Hepatocyte (in vitro differentiated cells): Measurements from ENCODE around the gene ZER1.

Experiments used
- CTCF ChIP-seq: fragments of 200-600 bp; sonication (generic); IDR thresholded peaks from 2 replicates; pipeline ENCODE4 v1.5.1; 2016; ENCODE audit warnings: antibody characterized with exemption, mild to moderate bottlenecking; ENCODE audit not compliant: poor library complexity
- EZH2 ChIP-seq: fragments of 200-600 bp; sonication (generic); IDR thresholded peaks from 2 replicates; pipeline ENCODE4 v1.6.1; 2016; ENCODE audit warnings: antibody characterized with exemption, mild to moderate bottlenecking, borderline replicate concordance
- EZH2phosphoT487 ChIP-seq: fragments of 200-600 bp; sonication (generic); IDR thresholded peaks from one replicate; pipeline ENCODE4 v1.6.1; 2018; ENCODE audit warnings: antibody characterized with exemption, mild to moderate bottlenecking, low read depth, moderate library complexity; ENCODE audit not compliant: unreplicated experiment, severe bottlenecking

DNA sequence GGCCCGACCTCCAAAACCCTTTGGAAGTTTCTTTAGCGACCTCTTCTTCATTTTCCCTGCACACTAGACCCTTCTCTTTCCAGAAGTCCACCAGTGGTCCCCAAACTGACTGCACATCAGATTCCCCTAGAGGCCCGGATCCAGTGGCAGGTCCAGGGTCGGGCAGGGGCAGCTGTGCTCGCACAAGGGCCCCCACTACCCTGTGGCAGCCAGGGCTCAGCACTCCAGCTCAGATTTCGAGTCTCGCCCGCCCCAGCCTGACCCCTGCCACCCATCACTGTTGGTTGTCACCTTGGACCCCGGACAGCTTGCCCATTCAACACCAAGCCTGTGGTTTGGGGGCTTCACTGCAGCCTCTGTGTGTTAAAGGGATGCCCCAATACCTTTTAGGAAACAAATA is 40.0 kb downstream of the ZER1 start:
- TF ChIP-seq CTCF = no peak
- TF ChIP-seq EZH2phosphoT487 = no peak
- no peak for TF ChIP-seq EZH2
